Adipose tissue (tissue), 3 donors: ENCODE data around the gene TUBA3C. TPM values are rescaled to one million over a fixed set of nuclear protein-coding genes. Genes with fewer than 3 reads are reported as not detected.

ENCODE experiments used
- H3K27ac ChIP-seq: one replicate; pipeline ENCODE4 v1.5.1; 2013; ENCODE audit warnings: low read depth, low read length
- WGBS, 3 donors: extraction: QIAGEN DNeasy Blood & Tissue Kit; methylation state at CpG; one replicate each; pipeline ENCODE4 v1.1.7; 2013; 5-methylcytosine and 5-hydroxymethylcytosine counted together
- polyA plus RNA-seq, 3 donors: library from polyadenylated mRNA; stranded (reverse); fragments of 200-250 nt; gene quantifications; one replicate each; pipeline ENCODE4 v1.2.3, GENCODE V29; 2013
- donor health status: healthy with polysubstance abuse.
- donor health status: Bipolar disorder and iron deficiency.
- donor health status: healthy.

Gene TUBA3C
- polyA plus RNA-seq, 3 donors = not detected

GRCh38 chr13:19150226-19150625, 31.4 kb downstream of the TUBA3C start:
- 80 to 81% (median 80%) methylated on average over 10 of the region's 10 CpGs for WGBS, 3 donors
- no peak overlapping the region for H3K27ac ChIP-seq

GRCh38 chr13:19148561-19148960, 33.1 kb downstream of the TUBA3C start:
- no peak overlapping the region for H3K27ac ChIP-seq
